Measurements from ENCODE around the gene SFXN3. TPM values are rescaled to one million over a fixed set of nuclear protein-coding genes. Genes with fewer than 3 reads are reported as not detected.

SFXN3 gene
- total RNA-seq, 1 donor from 2014 or later = 17.1 TPM

GRCh38 chr10:101015582-101015973 lies 15.5 kb upstream of the SFXN3 start:
- no peak overlapping the region for H3K27ac Mint-ChIP-seq
- H3K36me3 Mint-ChIP-seq = no peaks in the 10 kb centered on the region
- H3K9me3 Mint-ChIP-seq = no peaks in the 10 kb centered on the region
- no peak overlapping the region for H3K4me3 Mint-ChIP-seq
- peaks cover 41% of the 10 kb centered on the region for H3K27me3 Mint-ChIP-seq (ENCODE audit: low read depth)
- TF ChIP-seq, protein P1, sequence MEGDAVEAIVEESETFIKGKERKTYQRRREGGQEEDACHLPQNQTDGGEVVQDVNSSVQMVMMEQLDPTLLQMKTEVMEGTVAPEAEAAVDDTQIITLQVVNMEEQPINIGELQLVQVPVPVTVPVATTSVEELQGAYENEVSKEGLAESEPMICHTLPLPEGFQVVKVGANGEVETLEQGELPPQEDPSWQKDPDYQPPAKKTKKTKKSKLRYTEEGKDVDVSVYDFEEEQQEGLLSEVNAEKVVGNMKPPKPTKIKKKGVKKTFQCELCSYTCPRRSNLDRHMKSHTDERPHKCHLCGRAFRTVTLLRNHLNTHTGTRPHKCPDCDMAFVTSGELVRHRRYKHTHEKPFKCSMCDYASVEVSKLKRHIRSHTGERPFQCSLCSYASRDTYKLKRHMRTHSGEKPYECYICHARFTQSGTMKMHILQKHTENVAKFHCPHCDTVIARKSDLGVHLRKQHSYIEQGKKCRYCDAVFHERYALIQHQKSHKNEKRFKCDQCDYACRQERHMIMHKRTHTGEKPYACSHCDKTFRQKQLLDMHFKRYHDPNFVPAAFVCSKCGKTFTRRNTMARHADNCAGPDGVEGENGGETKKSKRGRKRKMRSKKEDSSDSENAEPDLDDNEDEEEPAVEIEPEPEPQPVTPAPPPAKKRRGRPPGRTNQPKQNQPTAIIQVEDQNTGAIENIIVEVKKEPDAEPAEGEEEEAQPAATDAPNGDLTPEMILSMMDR (IDR thresholded peaks at IDR 0.05; ENCODE audit: unreplicated experiment) = no peak
- H3K4me1 Mint-ChIP-seq = peaks cover 22% of the 10 kb centered on the region
- DNase-seq (ENCODE audit: low spot score in 2 of 2, unreplicated experiment in 2 of 2) = no peak

GRCh38 chr10:101016814-101017213 lies 14.2 kb upstream of the SFXN3 start:
- peaks cover 44% of the 10 kb centered on the region for H3K27me3 Mint-ChIP-seq (ENCODE audit: low read depth)
- H3K9me3 Mint-ChIP-seq = no peaks in the 10 kb centered on the region
- no peak overlapping the region for H3K4me3 Mint-ChIP-seq
- peaks cover 22% of the 10 kb centered on the region for H3K4me1 Mint-ChIP-seq
- no peak for DNase-seq (ENCODE audit: low spot score in 2 of 2, unreplicated experiment in 2 of 2)
- H3K36me3 Mint-ChIP-seq = no peaks in the 10 kb centered on the region
- TF ChIP-seq, protein P1 (IDR thresholded peaks at IDR 0.05; ENCODE audit: unreplicated experiment) = no peak
- H3K27ac Mint-ChIP-seq = no peak overlapping the region

DNA sequence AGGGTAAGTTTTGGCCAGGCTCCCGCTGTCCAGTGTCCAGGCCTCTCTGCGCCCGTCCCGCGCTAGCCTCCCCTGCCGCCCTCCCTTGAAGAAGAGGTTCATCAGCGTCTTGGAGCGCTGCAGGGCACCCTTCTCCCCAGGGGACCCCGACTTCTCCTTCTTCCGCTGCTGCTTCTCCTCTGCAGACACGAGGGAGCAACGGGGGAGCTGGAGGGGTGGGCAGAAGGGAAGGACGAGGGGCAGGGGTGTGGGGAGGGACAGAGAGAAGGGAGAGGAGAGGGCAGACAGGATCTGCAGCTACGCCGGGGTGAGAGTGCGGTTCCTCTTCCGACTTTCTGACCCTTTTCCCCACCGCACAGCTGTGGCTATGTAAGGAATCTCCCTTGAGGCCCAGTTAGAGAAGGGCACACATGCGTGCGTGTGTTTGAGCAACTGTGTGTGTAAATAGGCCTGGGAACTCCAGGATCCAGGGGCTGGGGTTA lies 12.9 kb upstream of the SFXN3 start:
- Mint-ChIP-seq H3K27ac (peak overlapping the region; percentile 11), H3K27me3 (ENCODE audit: low read depth) (peaks cover 44% of the 10 kb centered on the region), H3K9me3 (no peaks in the 10 kb centered on the region), H3K4me1 (peaks cover 16% of the 10 kb centered on the region), H3K4me3 (peak overlapping the region; percentile 20), H3K36me3 (no peaks in the 10 kb centered on the region)
- TF ChIP-seq, protein P1 (IDR thresholded peaks at IDR 0.05; ENCODE audit: unreplicated experiment) = no peak
- DNase-seq (ENCODE audit: low spot score in 2 of 2, unreplicated experiment in 2 of 2) = no peak

DNA sequence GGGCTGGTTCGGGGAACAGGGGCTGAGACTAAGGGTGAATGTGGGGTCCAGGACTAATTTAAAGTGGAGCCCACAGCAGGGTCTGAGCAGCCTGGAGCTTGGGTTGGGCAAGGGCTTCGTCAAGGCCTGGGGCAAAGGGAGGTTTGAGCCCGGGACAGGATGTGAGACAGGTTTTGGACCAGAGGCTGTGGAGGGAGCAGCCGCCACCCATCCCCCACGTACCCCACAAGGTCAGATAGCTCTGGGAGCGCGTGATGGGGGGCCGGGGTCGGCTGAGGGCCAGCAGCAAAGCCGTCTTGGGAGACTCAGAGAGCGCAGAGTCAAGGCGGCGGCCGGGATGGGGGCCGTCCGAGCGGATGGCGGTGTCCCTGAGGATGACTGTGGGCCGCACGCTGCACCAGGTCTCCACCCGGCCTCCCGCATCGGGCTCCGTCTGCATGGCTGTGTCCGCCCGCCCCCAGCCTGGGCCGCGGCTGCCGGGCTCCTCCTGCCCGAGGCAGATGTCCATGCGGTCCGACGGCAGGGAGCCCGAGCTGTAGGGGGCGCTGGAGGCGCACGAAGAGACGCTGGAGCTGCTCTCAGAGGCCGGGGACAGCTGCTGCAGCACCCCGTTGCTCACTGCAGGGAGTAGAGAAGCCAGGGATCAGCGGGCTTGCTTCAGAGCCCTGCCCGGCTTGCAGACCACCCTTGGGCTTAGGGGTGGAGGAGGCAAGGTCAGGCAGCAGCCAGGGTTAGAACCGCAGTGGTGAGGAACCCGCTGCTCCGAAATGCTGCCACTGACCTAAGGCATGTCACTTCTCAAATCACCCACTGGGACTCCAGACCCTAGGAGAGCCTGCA lies 12.2 kb upstream of the SFXN3 start:
- peak; percentile 63 to 86 for DNase-seq (ENCODE audit: low spot score in 2 of 2, unreplicated experiment in 2 of 2)
- Mint-ChIP-seq H3K4me1 (peaks cover 12% of the 10 kb centered on the region), H3K4me3 (peak overlapping the region; percentile 20), H3K36me3 (no peaks in the 10 kb centered on the region), H3K9me3 (no peaks in the 10 kb centered on the region), H3K27ac (peak overlapping the region; percentile 11), H3K27me3 (ENCODE audit: low read depth) (peaks cover 44% of the 10 kb centered on the region)
- TF ChIP-seq, protein P1 (IDR thresholded peaks at IDR 0.05; ENCODE audit: unreplicated experiment) = peak; percentile 59

DNA sequence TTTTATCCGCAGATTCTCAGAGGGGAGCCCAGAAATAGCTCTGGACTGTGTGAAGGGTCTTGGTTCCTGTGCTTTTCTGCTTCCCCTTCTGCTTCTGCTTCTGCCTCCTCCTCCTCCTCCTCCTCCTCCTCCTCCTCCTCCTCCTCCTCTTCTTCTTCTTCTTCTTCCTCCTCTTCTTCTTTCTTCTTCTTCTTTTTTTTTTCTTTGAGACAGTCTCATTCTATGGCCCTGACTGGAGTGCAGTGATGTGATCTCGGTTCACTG lies 11.7 kb upstream of the SFXN3 start:
- no peak for DNase-seq (ENCODE audit: low spot score in 2 of 2, unreplicated experiment in 2 of 2)
- TF ChIP-seq, protein P1 (IDR thresholded peaks at IDR 0.05; ENCODE audit: unreplicated experiment) = no peak
- Mint-ChIP-seq H3K4me1 (peaks cover 9% of the 10 kb centered on the region), H3K36me3 (no peaks in the 10 kb centered on the region), H3K27me3 (ENCODE audit: low read depth) (peaks cover 41% of the 10 kb centered on the region), H3K9me3 (no peaks in the 10 kb centered on the region), H3K27ac (no peak overlapping the region), H3K4me3 (no peak overlapping the region)
